GM19025 (cell line): ENCODE measurements around the gene TMEM151B.

Source experiments
- ATAC-seq: cut with Tn5 transposase; IDR thresholded peaks from one replicate; pipeline ENCODE4 v1.9.1; 2021; ENCODE audit warnings: mild to moderate bottlenecking, low read depth, moderate library complexity; ENCODE audit not compliant: unreplicated experiment

TMEM151B gene

DNA sequence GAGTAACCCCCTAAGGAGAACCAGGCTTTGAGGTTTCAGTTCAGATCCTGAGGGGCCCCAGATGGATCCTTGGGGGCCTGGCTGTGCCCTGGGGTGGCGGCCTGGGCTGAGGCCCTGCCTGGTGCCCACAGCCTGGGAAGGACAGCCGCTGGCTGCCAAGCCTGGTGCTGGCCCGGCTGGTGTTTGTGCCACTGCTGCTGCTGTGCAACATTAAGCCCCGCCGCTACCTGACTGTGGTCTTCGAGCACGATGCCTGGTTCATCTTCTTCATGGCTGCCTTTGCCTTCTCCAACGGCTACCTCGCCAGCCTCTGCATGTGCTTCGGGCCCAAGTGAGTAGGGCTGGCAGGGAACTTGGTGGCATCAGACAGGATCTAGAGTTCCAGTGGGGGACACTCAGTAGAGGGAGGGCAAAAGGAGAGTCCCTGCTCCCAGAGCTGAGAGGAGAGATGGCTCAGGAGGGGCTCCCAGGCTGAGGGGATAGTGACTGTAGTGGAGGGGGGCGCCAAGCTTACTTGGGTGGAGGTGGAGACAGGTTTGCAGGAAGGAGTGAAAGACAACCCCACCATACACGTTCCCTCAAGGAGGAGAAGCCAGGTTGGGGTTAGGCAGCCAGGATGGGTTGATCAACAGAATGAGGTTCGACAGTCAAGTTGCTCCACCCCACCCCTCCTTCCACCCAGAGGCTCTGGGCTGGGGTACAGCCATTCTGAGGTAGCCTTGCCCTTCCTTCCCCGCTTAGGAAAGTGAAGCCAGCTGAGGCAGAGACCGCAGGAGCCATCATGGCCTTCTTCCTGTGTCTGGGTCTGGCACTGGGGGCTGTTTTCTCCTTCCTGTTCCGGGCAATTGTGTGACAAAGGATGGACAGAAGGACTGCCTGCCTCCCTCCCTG is 37.3 kb upstream of the TMEM151B start:
- no peak for ATAC-seq

DNA sequence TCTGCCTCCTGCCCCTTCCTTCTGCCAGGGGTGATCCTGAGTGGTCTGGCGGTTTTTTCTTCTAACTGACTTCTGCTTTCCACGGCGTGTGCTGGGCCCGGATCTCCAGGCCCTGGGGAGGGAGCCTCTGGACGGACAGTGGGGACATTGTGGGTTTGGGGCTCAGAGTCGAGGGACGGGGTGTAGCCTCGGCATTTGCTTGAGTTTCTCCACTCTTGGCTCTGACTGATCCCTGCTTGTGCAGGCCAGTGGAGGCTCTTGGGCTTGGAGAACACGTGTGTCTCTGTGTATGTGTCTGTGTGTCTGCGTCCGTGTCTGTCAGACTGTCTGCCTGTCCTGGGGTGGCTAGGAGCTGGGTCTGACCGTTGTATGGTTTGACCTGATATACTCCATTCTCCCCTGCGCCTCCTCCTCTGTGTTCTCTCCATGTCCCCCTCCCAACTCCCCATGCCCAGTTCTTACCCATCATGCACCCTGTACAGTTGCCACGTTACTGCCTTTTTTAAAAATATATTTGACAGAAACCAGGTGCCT is 36.6 kb upstream of the TMEM151B start:
- ATAC-seq, result no peak

DNA sequence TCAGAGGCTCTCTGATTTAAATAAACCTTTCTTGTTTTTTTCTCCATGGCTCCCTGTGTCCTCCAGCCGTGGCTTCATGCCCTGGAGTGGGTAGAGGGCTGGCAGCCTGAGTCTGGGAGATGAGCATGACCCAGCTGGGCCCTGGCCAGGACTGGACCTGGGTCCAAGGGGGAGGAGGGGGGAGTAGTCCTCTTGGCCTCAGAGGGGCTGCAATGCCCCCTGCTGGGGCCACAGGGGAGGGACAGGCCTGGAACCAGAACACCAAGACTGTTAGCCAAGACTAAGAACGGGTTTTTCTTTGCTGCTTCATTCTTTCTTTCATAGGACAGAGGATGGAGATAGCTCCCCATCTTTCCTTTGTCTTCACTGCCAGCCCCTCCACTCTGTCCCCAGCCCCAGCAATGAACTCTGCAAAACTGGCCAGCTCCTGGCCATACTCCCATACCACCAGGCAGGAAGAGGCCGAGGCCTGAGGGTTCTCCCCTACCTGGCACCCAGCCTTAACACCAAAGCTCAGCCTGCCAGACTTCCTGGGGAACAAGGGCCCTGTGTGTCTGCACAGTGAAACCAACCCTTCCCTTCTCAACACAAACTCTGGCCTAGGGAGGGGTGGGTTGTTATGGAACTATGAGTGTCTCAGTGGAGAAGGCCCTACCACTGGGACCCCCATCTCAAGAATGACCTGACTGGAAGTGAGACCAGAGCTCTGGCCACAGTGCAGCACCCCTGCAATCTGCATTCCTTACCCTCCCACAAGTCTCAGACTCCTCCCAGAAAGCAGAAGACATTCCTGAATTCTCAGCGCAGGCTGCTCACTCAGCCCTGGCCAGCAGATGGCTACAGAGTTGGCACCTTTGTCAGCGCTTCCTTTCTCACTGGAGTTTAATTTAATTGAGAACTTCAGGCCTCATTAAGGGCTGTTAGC is 35.9 kb upstream of the TMEM151B start:
- no peak for ATAC-seq

DNA sequence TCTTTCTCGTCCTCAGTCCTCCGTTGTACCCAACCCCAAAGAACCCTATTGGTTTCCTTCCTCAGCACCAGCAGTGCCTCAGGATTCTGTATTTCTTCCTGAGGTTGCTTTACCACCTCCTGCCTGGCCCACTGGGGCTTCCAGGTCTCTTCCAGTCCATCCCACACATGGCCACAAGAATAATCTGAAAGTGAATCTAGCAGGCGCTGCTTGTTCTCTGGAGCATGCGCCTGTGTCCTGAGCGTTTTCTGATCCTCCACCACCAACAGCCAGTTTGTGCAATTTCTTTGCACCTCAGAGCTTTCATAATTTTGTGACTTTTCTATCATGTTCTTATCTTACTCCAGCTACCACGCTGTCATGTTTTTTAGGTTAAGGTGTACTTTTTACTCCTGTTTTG is 35.0 kb upstream of the TMEM151B start:
- no peak for ATAC-seq

DNA sequence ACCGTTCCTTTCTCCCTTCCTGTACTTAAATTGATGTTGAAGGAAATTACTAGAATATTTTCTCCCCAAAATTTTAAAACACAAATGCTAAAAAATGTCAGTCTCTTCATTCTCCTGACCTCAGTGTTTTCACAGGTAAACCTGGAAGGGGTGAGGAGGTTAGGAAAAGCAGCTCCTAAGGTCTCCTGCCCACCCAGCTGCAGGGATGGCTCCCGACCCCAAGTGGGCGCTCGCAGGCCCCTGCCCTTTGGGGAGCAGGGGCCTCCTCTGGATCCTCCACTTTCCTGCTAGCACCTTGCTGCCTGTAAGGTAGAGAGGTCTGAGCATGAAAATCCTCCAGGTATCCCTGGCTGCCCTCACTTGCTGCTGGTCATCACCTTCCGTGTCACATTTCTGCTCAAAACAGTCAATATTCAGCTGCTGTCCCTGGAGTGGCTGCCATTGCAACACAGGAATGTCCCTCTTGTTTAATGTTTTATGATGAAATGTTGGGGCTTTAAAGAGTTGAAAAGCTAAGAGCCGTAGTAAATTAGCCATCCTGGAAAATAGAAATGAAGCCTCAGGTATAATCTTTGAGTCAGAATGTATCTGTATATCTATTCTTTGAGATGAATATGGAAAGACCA is 34.2 kb upstream of the TMEM151B start:
- ATAC-seq, result no peak

DNA sequence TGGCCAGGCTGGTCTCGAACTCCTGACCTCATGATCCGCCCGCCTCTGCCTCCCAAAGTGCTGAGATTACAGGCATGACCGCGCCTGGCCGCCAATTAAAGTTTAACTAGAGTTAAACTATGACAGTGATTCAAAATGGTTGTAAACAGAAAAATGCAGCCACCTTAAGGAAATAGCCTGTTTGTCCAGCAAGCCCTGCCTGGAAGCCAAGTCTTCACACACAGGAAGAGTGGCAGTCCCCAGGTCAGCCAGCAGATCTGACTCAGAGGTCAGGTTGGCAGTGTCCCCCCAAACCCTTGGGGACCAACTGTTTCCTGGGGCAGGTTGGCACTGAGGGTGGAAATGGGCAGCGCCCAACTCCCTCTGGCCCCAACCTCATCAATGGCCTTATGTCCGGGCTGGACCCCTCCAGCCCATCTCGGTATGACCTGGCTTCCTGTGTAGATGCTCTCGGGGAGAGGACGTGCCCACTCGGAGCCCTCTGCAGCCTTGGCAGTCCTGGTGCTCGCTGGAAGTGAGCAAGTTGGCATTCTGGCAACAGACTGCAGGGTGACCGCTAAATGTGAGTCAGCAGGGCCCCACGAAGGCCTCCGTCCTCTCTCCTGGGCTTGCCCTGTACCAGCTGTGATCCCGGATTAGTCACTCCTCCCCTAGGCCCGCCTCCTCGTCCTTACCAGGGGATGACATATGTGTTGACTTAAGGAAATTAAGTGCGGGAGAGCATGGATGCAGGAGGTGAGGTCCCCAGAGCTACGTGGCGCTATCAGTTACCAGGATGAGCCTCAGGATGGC is 33.0 kb upstream of the TMEM151B start:
- ATAC-seq, result peak; percentile 43

DNA sequence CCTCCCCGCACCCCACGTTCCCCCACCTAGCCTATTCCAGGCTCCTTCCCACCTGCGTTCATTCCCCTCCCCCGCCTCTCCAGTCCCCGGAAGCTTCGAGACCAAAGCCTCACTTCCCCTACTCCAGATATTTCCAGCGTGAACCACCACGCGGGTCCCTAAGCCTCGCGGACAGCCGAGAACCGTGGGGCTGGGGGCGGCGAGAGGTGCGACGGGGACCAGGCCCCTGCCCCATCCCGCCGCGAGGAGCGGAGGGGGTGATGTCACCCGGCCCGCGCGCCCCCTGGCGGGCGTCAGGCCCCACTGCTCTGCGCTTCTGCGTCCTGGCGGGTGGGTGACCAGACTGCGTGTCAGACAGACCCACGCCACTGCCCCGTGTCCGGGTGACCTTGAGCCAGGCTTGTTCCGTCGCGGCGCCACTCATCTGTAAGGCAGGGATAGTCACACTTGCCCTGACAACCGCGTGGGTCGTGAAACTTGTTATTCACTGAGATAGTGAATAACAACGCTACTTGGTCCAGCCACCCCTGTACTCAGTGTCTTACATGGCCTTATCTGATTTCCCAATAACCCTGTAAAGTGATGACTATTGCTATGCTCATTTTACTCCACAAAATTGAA is 32.3 kb upstream of the TMEM151B start:
- peak; percentile 81 for ATAC-seq

DNA sequence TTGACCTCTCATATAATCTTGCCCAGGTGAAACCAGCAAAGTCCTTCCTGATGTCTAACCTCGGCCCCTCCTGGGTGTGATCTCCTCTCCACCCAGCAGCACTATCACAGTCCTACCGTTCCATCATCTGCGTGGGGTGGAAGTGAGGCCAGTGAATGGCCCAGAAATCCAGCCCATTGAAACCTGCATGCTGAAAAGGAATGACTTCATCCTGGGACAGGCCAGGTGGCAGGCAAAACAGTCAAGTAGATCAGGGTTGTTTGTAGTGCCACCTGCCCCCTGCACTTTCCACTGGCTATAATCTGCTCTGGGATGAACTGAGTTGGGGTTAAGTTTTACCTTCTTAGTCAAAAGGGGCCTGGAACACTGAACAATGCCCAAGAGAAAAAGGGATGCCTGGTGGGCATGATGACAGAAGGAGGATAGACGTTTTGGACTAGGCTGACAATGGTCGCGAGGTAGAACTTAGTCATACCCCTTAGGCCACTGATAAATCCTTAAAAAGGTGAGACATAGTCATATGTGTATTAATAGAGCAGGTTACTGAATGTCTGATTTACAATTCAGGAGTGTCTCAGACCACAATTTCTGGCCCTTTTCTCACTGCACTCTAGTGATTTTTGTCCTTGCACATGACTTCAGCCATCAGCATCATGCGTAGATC is 31.4 kb upstream of the TMEM151B start:
- no peak for ATAC-seq

DNA sequence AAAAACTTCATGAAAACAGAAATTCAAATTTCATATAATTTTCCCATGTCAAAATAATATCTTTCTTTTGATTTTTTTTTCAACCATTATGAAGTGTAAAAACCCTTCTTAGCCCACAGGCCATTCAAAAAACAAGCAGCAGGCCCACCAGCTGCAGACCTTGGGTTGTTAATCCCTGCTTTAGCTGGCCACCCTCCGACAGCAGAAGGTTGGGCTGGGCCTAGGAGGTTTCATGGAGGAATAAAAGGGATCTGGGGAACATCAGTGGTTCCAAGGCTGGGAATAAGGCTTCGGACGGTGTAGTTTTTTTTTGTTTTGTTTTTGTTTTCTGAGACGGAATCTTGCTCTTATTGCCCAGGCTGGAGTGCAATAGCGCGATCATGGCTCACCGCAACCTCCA is 26.9 kb upstream of the TMEM151B start:
- ATAC-seq, result no peak

DNA sequence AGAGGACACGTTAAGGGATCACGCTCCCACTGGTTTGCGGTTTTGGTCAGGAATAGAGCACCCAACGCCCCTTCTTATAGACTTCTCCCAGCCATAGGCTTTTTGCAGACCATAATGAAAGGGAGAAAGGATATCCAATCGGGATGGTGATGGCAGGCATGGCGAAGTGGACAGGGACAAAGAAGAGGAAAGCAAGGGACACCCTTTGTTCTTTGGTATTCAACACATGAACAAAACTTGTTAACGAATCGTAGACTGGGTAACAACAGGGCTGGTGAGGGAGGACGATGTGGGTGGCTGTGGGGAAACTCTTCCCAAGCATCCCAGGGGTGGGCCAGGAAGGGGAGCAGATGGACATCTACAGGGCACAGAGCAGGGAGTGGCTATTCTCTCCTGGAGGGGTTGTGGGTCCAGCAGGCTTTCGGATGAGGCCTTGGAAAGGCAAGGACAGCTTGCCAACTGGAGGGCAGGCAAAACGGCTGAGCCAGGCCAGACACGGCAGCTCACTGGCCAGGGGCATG is 24.8 kb upstream of the TMEM151B start:
- no peak for ATAC-seq

DNA sequence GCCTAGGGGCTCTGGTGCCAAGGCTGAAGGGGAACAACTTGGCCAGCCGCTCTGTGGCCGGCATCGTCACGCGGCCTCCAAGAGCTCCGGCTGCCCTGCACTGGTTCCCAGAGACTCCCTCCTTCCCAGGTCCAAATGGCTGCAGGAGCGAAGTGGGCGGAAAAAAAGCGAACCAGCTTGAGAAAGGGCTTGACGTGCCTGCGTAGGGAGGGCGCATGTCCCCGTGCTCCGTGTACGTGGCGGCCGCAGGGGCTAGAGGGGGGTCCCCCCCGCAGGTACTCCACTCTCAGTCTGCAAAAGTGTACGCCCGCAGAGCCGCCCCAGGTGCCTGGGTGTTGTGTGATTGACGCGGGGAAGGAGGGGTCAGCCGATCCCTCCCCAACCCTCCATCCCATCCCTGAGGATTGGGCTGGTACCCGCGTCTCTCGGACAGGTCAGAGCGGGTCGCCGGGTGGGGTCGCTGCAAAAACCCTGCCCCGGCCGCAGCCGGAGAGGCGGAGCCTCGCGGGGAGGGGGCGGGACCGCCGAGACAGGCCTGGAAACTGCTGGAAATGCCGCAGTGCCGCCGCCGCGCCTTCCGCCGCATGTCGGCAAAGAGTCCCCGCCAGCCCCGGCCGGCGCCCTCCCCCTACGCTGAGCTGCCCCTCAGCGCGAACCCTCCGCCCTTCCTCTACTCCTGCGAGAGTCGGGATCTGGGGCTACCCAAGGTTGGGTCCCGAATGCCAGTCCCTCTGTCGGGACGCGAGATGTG is 24.2 kb upstream of the TMEM151B start:
- ATAC-seq, result peak; percentile 52

DNA sequence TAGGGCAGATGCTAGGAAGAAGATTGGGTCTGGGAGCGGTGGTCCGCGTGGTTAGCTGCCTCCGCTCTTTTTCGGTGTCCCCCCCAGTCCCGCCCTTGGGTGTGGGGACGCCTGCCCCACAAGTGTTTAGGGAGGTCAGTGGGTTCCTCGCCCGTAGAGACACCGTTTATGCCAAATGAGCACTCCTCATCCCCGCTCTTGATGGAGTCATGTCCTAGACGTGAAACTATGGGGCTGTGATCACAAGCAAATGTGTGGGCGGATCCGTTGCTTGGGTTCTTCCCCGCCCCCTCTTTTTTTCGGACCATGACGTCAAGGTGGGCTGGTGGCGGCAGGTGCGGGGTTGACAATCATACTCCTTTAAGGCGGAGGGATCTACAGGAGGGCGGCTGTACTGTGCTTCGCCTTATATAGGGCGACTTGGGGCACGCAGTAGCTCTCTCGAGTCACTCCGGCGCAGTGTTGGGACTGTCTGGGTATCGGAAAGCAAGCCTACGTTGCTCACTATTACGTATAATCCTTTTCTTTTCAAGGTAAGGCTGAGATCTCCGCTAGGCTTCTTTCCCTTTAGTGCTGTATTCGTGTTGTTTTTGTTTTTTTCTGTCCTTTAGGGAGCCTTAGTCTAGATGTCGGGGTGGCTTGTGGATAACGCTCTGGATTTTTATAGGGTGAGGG is 23.4 kb upstream of the TMEM151B start, which contains the start of gene HSP90AB1:
HSP90AB1 (plus strand) TSS at position 439 of the 675 bp plus-strand sequence. CDS start 1,529 bp downstream, outside the sequence.
- peak; percentile 46 for ATAC-seq

DNA sequence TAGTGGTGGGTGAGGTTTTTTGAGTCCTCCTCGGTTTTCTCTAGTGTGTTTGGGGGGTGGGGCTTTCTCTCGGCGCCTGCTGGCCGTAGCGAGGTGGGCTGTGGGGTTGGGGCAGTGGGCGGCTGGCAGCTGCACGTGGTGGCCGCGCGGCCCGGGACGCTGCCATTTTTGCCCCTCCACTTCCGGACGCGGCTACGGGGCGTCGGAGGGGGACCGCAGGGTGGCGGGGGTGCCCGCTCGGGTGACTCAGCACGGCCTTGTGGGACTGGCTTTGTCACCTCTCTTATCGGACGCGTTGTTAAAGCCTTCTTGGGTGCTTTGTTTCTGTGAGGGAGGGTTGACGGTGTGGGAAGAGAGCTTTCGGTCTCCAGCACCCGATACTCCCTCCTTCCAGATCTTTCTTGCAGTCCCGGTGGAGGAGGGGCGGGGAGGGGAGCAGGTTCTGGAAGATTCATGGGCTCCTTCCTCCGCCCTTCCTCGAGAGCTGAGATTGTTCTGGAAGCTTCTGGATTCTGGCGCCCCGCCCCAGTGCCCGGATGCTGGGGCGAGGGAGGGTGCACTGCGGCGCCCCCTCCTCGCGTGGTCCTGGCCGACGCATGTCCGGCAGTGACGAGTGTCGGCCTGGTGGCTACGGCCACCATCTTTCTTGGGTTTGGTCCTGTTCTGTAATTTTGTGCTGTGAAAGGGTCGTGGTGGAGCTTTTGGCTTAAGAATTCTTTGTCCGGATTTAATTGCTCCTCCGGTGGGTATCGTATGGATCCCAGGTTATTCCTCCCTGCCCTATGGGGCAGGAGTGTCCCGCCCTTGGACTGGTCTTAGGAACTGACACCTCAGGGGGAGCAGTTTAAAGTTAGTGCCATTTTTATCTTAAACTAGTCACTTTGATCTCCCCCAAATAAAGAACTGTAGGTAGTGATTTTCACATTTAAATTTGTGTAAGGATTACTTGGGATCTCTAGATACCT is 22.6 kb upstream of the TMEM151B start:
- peak; percentile 19 for ATAC-seq

DNA sequence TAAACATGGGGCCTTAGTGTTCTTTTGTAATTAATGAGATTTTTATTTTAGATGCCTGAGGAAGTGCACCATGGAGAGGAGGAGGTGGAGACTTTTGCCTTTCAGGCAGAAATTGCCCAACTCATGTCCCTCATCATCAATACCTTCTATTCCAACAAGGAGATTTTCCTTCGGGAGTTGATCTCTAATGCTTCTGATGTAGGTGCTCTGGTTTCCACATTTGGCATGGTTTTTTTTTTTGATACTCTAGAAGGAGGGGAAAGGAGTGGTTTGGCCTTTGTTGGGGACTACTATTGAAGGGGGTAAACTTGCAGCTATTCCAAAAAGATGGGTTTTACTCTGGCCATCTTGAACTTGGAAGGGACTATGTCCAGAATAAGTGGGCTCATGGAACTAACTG is 21.7 kb upstream of the TMEM151B start:
- no peak for ATAC-seq

DNA sequence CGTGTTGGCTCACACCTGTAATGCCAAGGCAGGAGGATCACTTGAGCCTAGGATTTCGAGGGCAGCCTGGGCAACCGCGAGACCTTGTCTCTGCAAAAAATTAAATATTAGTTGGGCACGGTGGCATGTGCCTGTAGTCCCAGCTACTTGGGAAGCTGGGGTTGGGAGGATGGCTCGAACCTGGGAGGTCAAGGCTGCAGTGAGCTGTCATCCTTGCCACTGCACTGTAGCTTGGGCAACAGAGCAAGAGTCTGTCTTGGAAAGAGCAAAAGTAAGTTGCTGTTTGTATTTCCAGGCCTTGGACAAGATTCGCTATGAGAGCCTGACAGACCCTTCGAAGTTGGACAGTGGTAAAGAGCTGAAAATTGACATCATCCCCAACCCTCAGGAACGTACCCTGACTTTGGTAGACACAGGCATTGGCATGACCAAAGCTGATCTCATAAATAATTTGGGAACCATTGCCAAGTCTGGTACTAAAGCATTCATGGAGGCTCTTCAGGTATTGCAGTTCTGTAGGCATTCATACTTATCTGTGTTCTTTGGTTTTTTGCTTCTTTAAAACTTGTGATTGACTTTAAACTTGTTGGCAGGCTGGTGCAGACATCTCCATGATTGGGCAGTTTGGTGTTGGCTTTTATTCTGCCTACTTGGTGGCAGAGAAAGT is 21.0 kb upstream of the TMEM151B start:
- no peak for ATAC-seq
